Non-pigmented ciliary epithelial cell (primary cell): ENCODE results near the gene MCFD2.

Source experiments
- DNase-seq: peaks from one replicate; pipeline ENCODE4 v3.0.0-alpha.2; 2010; ENCODE audit warnings: low read depth

Gene MCFD2

GRCh38 chr2:46915281-46915810 is at the start of gene MCFD2:
MCFD2 (minus strand) TSS chr2:46915806; CDS start chr2:46909171, 6,635 bp downstream.
- DNase-seq = no peak

- DNase-seq = no peak
These were observed 49.4 kb upstream of the MCFD2 start for GRCh38 chr2:46964835-46965560.

GRCh38 chr2:46963941-46964673 is 48.5 kb upstream of the MCFD2 start:
- no peak for DNase-seq

DNA sequence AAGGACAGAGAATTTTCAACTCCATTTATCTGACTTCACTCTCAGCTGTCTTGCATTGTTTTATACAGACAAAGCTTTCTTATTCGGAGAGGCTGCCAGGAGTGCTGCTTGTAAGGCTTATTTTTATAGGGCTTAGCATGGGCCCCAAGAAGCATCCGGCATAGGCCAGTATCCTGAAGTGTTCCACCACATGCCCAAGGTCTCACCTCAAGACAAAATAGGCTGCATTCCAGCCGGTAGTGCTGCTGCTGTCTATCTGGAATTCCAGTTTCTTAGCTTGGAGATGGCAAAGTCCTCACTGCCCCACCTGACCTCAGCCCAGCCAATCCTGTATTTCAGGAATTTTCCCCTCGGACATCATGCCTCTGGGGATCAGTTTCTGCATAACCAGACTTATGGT is 47.6 kb upstream of the MCFD2 start:
- DNase-seq = no peak

GRCh38 chr2:46962751-46963150 is 47.1 kb upstream of the MCFD2 start:
- DNase-seq = no peak

- no peak for DNase-seq
These were observed 45.0 kb upstream of the MCFD2 start for GRCh38 chr2:46960618-46961017.

- DNase-seq = no peak
These were observed 42.9 kb upstream of the MCFD2 start for GRCh38 chr2:46958431-46959017.

GRCh38 chr2:46956981-46957531 is 41.5 kb upstream of the MCFD2 start:
- DNase-seq = no peak

GRCh38 chr2:46955764-46956163 is 40.2 kb upstream of the MCFD2 start:
- DNase-seq = no peak

DNA sequence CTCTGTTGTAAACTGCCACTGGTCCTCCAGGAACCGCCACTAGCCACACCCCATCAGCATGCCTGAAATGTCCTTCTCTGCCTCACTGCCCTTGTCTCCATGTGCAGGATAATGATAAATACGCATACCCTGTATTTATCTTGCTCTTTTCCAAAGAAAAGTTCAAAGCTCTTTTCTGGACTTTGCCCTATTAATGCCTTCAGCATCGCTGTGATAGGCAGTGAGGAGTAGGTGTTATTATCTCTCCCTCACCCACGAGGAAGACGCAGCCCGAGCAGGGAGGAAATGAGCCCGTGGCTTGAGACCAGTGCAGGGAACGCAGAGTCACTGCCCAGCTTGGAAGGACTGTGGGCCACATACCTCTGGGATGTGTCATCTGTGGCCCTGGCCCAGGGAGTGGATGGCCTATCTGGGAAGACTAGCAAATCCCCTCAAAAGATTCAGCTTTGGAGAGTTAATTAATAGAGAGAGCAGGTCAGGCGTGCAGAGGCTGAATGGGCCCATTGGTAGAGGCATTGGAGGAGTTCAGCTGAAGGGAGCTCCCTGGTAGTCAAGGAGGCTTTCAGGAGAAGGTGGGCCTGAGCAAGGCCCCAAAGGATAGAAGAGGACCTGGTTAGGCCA is 39.5 kb upstream of the MCFD2 start:
- DNase-seq = peak; percentile 76

- DNase-seq = no peak
These were observed 36.6 kb upstream of the MCFD2 start for GRCh38 chr2:46952171-46952570.

- DNase-seq = no peak
These were observed 35.9 kb upstream of the MCFD2 start for GRCh38 chr2:46951290-46952064.

GRCh38 chr2:46950314-46950713 is 34.7 kb upstream of the MCFD2 start:
- DNase-seq = no peak

DNA sequence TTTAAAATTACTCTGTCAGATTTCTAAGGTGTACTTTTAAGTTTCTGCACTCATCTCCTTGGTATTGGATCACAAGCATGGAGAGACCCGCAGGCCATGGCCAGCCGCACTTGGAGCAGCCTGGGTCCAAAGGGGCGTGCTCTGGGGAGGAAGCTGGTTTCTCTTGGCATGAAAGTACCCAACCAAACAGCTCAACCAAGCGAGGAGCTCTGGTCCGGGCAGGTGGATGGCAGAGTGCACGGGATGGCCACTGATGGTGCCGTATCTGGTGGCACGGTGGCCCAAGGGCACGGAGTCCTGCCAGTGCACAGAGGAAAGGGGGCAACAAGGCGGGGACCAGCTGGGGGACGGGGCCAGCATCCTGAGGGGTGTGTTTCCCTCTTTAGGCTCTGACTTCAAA is 32.2 kb upstream of the MCFD2 start:
- DNase-seq = no peak

DNA sequence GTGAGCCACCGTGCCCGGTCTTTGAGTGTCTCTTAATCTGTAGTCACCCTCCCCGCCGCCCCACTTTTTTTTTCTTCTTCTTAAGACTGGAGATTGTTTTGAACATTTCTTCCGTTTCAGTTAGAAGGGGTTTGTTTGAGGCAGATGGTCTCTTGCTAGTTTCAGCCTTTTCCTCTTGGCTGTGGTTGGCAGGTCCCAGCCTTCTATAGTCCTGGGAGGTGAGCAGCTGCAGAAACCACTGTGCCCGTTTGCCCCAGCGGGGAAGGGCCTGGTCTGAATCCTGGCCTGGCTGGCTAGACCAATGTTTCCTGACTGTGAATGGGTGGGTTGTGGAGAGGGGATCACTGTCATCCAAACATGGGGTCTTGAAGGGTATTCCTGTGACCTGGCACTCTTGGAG is 30.1 kb upstream of the MCFD2 start:
- DNase-seq = no peak

GRCh38 chr2:46943881-46944798 is 28.5 kb upstream of the MCFD2 start:
- DNase-seq = no peak

GRCh38 chr2:46942891-46943626 is 27.5 kb upstream of the MCFD2 start:
- DNase-seq = no peak

DNA sequence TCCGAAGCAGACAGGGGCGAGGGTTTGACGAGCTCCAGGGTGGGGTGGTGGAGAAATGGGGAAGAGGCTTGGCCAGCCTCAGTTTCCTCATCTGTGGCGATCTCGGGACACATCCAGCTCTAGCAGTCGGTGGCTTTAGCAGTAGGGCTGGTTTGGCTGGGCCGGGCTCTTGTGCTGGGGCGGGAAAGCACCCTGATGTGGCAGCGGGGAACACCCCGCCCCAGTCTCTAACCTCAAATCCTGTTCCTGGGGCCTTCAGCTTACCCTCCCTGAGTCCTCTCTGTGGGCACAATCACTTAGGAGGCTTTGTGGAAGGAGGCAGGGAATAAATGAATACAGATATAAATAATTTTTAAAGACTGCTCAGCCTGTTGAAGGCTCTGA is 26.5 kb upstream of the MCFD2 start:
- no peak for DNase-seq

- DNase-seq = no peak
These were observed 24.2 kb upstream of the MCFD2 start for GRCh38 chr2:46939626-46940359.
